H1 (cell line): ENCODE data around the gene NABP2. TPM values are rescaled to one million over a fixed set of nuclear protein-coding genes. Genes with fewer than 3 reads are reported as not detected.

ENCODE experiments used
- CHD2 ChIP-seq: IDR thresholded peaks from 2 replicates; pipeline ENCODE4 v1.6.1; 2012; ENCODE audit warnings: low read length, improper control_type of control experiment
- EZH2 ChIP-seq: fragments of 200-600 bp; sonication (generic); IDR thresholded peaks from 2 replicates; pipeline ENCODE4 v1.7.1; 2012; ENCODE audit warnings: low read depth, mild to moderate bottlenecking, moderate library complexity, low read length, inconsistent platforms; ENCODE audit not compliant: severe bottlenecking
- JUND ChIP-seq: IDR thresholded peaks from 2 replicates; pipeline ENCODE4 v1.6.1; 2011; ENCODE audit warnings: mild to moderate bottlenecking, improper control_type of control experiment, low read length
- NANOG ChIP-seq: IDR thresholded peaks from 2 replicates; pipeline ENCODE4 v1.6.1; 2011; ENCODE audit warnings: low read length, low read depth, mild to moderate bottlenecking, inconsistent platforms; ENCODE audit not compliant: insufficient read depth, poor library complexity, severe bottlenecking
- RAD21 ChIP-seq, 2 experiments: IDR thresholded peaks in 1 of 2; conservative IDR thresholded peaks in 1 of 2; 2 replicates each; pipeline ENCODE4 v1.6.1; 2011; ENCODE audit warnings: low read depth in 2 of 2, low read length in 2 of 2, improper control_type of control experiment in 1 of 2, inconsistent platforms in 1 of 2, mild to moderate bottlenecking in 1 of 2, moderate library complexity in 1 of 2
- RBBP5 ChIP-seq: IDR thresholded peaks from 2 replicates; pipeline ENCODE4 v1.7.1; 2012; ENCODE audit warnings: low read depth, mild to moderate bottlenecking, inconsistent platforms, low read length, moderate library complexity, borderline replicate concordance
- RXRA ChIP-seq: IDR thresholded peaks from 2 replicates; pipeline ENCODE4 v1.6.1; 2011; ENCODE audit warnings: low read depth, mild to moderate bottlenecking, low read length, moderate library complexity; ENCODE audit not compliant: insufficient read depth
- SP2 ChIP-seq: IDR thresholded peaks from 2 replicates; pipeline ENCODE4 v1.6.1; 2012; ENCODE audit warnings: mild to moderate bottlenecking, low read length, inconsistent platforms
- SRF ChIP-seq: IDR thresholded peaks from 2 replicates; pipeline ENCODE4 v1.6.1; 2011; ENCODE audit warnings: mild to moderate bottlenecking, low read depth, low read length, moderate library complexity
- polyA plus RNA-seq, 7 experiments: library from polyadenylated mRNA; depleted of rRNA in 3 of 7; stranded (reverse) in 5 of 7; unstranded in 2 of 7; fragments of >200 nt in 5 of 7; fragments of 200-250 nt in 2 of 7; gene quantifications; 1 replicate in 5 of 7; 2 replicates in 1 of 7; 4 replicates in 1 of 7; pipeline versions ENCODE4 v1.2.1 to v1.2.3, GENCODE V29; 2011 to 2013; ENCODE audit warnings: missing spikeins in 2 of 7, mixed read lengths in 2 of 7
- total RNA-seq: library from RNA; stranded (reverse); fragmentation: NEBNext Ultra II Directional; extraction: Animal tissue kit (Norgen Biotek cat#: 25700); gene quantifications from 2 replicates; pipeline ENCODE4 v1.2.1, GENCODE V29; 2021
- TF ChIP-seq, protein P1 (sequence below): fragments of 300-600 bp; sonication (generic); IDR thresholded peaks from 2 replicates; pipeline ENCODE4 v1.7.1; 2012; ENCODE audit warnings: low read length, moderate library complexity, mild to moderate bottlenecking, inconsistent platforms; ENCODE audit not compliant: insufficient replicate concordance

The NABP2 gene
- total and polyA plus RNA-seq, 2 of the 8 experiments (the other 6 are each of a cell fraction or from before 2014, with no cell fraction given), result 58.1 to 67.5 TPM

DNA sequence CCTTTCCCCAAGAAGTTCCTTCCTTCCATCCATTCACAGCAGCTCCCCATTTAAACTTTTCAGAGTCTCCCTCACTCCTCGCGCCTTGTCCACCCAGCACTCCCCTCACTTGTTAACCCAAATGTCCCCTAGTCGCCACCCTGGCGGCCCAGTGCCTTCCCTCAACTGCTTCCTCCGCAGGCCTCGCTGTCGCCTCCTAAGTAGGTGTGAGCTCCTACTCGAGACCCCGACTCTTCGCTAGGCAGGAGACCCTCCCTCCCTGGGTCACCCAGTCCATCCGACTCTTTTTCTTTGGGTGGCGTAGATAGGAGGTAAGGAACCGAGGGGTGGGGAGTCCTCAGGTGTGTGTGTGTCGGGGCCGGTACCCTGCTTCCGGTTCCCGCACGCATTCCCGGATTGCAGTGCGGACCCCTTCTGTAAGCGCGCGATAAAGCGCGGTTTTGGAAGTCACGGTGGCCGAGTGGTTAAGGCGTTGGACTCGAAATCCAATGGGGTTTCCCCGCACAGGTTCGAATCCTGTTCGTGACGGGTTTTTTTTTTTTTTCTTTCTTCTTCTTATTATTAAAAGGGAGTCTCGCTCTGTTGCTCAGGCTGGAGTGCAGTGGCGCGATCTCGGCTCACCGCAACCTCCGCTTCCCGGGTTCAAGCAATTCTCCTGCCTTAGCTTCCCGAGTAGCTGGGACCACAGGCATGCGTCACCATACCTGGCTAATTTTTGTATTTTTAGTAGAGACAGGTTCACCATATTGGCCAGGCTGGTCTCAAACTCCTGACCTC is 34.0 kb upstream of the NABP2 start (continued):
- TF ChIP-seq, protein P1, sequence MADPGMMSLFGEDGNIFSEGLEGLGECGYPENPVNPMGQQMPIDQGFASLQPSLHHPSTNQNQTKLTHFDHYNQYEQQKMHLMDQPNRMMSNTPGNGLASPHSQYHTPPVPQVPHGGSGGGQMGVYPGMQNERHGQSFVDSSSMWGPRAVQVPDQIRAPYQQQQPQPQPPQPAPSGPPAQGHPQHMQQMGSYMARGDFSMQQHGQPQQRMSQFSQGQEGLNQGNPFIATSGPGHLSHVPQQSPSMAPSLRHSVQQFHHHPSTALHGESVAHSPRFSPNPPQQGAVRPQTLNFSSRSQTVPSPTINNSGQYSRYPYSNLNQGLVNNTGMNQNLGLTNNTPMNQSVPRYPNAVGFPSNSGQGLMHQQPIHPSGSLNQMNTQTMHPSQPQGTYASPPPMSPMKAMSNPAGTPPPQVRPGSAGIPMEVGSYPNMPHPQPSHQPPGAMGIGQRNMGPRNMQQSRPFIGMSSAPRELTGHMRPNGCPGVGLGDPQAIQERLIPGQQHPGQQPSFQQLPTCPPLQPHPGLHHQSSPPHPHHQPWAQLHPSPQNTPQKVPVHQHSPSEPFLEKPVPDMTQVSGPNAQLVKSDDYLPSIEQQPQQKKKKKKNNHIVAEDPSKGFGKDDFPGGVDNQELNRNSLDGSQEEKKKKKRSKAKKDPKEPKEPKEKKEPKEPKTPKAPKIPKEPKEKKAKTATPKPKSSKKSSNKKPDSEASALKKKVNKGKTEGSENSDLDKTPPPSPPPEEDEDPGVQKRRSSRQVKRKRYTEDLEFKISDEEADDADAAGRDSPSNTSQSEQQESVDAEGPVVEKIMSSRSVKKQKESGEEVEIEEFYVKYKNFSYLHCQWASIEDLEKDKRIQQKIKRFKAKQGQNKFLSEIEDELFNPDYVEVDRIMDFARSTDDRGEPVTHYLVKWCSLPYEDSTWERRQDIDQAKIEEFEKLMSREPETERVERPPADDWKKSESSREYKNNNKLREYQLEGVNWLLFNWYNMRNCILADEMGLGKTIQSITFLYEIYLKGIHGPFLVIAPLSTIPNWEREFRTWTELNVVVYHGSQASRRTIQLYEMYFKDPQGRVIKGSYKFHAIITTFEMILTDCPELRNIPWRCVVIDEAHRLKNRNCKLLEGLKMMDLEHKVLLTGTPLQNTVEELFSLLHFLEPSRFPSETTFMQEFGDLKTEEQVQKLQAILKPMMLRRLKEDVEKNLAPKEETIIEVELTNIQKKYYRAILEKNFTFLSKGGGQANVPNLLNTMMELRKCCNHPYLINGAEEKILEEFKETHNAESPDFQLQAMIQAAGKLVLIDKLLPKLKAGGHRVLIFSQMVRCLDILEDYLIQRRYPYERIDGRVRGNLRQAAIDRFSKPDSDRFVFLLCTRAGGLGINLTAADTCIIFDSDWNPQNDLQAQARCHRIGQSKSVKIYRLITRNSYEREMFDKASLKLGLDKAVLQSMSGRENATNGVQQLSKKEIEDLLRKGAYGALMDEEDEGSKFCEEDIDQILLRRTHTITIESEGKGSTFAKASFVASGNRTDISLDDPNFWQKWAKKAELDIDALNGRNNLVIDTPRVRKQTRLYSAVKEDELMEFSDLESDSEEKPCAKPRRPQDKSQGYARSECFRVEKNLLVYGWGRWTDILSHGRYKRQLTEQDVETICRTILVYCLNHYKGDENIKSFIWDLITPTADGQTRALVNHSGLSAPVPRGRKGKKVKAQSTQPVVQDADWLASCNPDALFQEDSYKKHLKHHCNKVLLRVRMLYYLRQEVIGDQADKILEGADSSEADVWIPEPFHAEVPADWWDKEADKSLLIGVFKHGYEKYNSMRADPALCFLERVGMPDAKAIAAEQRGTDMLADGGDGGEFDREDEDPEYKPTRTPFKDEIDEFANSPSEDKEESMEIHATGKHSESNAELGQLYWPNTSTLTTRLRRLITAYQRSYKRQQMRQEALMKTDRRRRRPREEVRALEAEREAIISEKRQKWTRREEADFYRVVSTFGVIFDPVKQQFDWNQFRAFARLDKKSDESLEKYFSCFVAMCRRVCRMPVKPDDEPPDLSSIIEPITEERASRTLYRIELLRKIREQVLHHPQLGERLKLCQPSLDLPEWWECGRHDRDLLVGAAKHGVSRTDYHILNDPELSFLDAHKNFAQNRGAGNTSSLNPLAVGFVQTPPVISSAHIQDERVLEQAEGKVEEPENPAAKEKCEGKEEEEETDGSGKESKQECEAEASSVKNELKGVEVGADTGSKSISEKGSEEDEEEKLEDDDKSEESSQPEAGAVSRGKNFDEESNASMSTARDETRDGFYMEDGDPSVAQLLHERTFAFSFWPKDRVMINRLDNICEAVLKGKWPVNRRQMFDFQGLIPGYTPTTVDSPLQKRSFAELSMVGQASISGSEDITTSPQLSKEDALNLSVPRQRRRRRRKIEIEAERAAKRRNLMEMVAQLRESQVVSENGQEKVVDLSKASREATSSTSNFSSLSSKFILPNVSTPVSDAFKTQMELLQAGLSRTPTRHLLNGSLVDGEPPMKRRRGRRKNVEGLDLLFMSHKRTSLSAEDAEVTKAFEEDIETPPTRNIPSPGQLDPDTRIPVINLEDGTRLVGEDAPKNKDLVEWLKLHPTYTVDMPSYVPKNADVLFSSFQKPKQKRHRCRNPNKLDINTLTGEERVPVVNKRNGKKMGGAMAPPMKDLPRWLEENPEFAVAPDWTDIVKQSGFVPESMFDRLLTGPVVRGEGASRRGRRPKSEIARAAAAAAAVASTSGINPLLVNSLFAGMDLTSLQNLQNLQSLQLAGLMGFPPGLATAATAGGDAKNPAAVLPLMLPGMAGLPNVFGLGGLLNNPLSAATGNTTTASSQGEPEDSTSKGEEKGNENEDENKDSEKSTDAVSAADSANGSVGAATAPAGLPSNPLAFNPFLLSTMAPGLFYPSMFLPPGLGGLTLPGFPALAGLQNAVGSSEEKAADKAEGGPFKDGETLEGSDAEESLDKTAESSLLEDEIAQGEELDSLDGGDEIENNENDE, result no peak
- TF ChIP-seq NANOG, result no peak
- TF ChIP-seq RBBP5, result peak; percentile 100
- peak; percentile 66; the same call in 1 of the 2 replicates for TF ChIP-seq CHD2
- TF ChIP-seq RXRA, result no peak
- TF ChIP-seq SP2, result no peak
- no peak for TF ChIP-seq JUND
- no peak for TF ChIP-seq EZH2
- TF ChIP-seq RAD21 (IDR thresholded peaks at IDR 0.05 in 1 of 2, conservative IDR thresholded peaks at IDR 0.05 in 1 of 2; ENCODE audit: low read depth in 2 of 2, low read length in 2 of 2), result no peak
- no peak for TF ChIP-seq SRF
